Kidney (tissue), 14 donors: ENCODE measurements around the gene GUCY2F. TPM values are rescaled to one million over a fixed set of nuclear protein-coding genes. Genes with fewer than 3 reads are reported as not detected.

Experiments used
- DNase-seq, 5 donors: peaks; one replicate each; pipeline ENCODE4 v3.0.0-alpha.2; 2013 to 2020
- FAIRE-seq: peaks from 2 replicates; lab custom pipeline; 2012; peaks lifted over from hg19 to GRCh38; lab: Jason Lieb, UNC
- H3K27ac ChIP-seq, 2 donors: one replicate each; pipeline ENCODE4 v1.7.0; 2013; ENCODE audit warnings: low read depth in 2 of 2, low read length in 2 of 2, inconsistent platforms in 1 of 2
- H3K27me3 ChIP-seq: one replicate; pipeline ENCODE4 v1.7.1; 2013; ENCODE audit warnings: low read length, inconsistent platforms; ENCODE audit not compliant: control insufficient read depth, insufficient read depth
- H3K36me3 ChIP-seq, 3 donors: one replicate each; pipeline versions ENCODE4 v1.7.0 to v1.7.1; 2013; ENCODE audit warnings: low read length in 3 of 3, control low read depth in 1 of 3, inconsistent platforms in 1 of 3; ENCODE audit not compliant: insufficient read depth in 3 of 3, control insufficient read depth in 2 of 3
- H3K4me1 ChIP-seq, 3 donors: one replicate each; pipeline versions ENCODE4 v1.7.0 to v1.7.1; 2013; ENCODE audit warnings: low read length in 3 of 3, inconsistent platforms in 1 of 3, low read depth in 1 of 3; ENCODE audit not compliant: control insufficient read depth in 2 of 3, insufficient read depth in 2 of 3
- H3K4me3 ChIP-seq, 3 donors: one replicate each; pipeline versions ENCODE4 v1.7.0 to v1.8.1; 2013; ENCODE audit warnings: low read length in 3 of 3, control low read depth in 1 of 3, inconsistent platforms in 1 of 3
- H3K9ac ChIP-seq, 3 donors: one replicate each; pipeline versions ENCODE4 v1.7.0 to v1.7.1; 2013; ENCODE audit warnings: low read length in 3 of 3, control low read depth in 1 of 3, inconsistent platforms in 1 of 3
- H3K9me3 ChIP-seq, 3 donors: one replicate each; pipeline versions ENCODE4 v1.7.0 to v1.7.1; 2013; ENCODE audit warnings: low read length in 3 of 3, control low read depth in 1 of 3, inconsistent platforms in 1 of 3; ENCODE audit not compliant: control insufficient read depth in 2 of 3, insufficient read depth in 1 of 3
- CTCF ChIP-seq: IDR thresholded peaks from 3 replicates; pipeline ENCODE4 v1.5.1; 2012; ENCODE audit warnings: mild to moderate bottlenecking, moderate library complexity, borderline replicate concordance; ENCODE audit not compliant: insufficient read depth; ENCODE audit errors: extremely low read depth
- intact Hi-C: fragments of 100-400 bp; cut with DNase I; formaldehyde crosslinking; loops from one replicate; pipeline ENCODE4 v1.11.1; 2022
- polyA plus RNA-seq: library from polyadenylated mRNA; stranded (reverse); fragments of 350-450 nt; fragmentation: Illumina TruSeq; extraction: RNeasy Lipid Tissue Mini Kit (QIAGEN cat#74804); gene quantifications from one replicate; pipeline ENCODE4 v1.2.3, GENCODE V29; 2014; ENCODE audit warnings: low read depth, low replicate concordance; ENCODE audit not compliant: insufficient read depth
- total RNA-seq: library from RNA; stranded (reverse); fragmentation: NEBNext Ultra II Directional; extraction: Animal tissue kit (Norgen Biotek cat#: 25700); gene quantifications from one replicate; pipeline ENCODE4 v1.2.1, GENCODE V29; 2021
- donor health status: control.
- donor health status: control.
- donor health status: control.
- donor health status: control.
- donor health status: control.
- donor health status: DM: yes; HTN: yes; CAD: no.
- donor health status: Normal renal cell carcinoma (clear cell type).

GUCY2F gene
- total and polyA plus RNA-seq, 2 donors from 2014 or later: not detected

DNA sequence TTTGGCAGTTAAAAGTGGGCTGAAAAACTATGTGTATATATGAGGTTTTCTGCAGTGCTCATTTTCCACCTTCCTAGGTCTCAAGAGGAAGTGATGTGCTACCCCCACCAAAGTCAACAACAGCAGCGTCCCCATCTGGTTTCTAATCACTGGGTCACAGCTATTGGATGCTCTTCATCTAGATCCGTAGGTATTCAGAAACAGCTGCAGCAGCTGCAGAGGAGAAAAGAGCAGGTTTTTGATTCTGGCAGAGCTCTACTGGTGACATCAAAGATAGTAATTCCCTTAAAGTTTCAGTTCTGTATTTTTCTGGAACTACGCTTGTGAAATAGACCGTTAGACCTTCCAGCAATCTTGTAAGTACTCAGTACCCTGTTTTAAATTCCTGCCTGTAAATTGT lies 5.8 kb upstream of the GUCY2F start:
- FAIRE-seq (no peak), DNase-seq (no peak)
- intact Hi-C loops: loop anchor here (10.0 kb wide), 1 partner anchor 397 kb away; no protein-coding TSS in a partner anchor
- no peak overlapping the region for H3K4me3 ChIP-seq
- no peaks in the 10 kb centered on the region for H3K4me1 ChIP-seq
- no peak overlapping the region for H3K9ac ChIP-seq
- H3K27ac ChIP-seq: no peak overlapping the region
- H3K27me3 ChIP-seq: no peaks in the 10 kb centered on the region
- no peaks in the 10 kb centered on the region for H3K9me3 ChIP-seq
- no peaks in the 10 kb centered on the region for H3K36me3 ChIP-seq
- no peak for TF ChIP-seq CTCF

- no peaks in the 10 kb centered on the region for H3K36me3 ChIP-seq
- no peak overlapping the region for H3K9ac ChIP-seq
- no peaks in the 10 kb centered on the region for H3K4me1 ChIP-seq
- no peaks in the 10 kb centered on the region for H3K27me3 ChIP-seq
- H3K27ac ChIP-seq: no peak overlapping the region
- DNase-seq (peak in 4 of 5 donors; percentile 54 to 78 (median 72)), FAIRE-seq (peak; percentile 99)
- H3K4me3 ChIP-seq: no peak overlapping the region
- TF ChIP-seq CTCF: peak; percentile 94
- H3K9me3 ChIP-seq: no peaks in the 10 kb centered on the region
- intact Hi-C loops: loop anchor here (10.0 kb wide), 1 partner anchor 399 kb away; no protein-coding TSS in a partner anchor
Measured at GRCh38 chrX:109485470-109486340, 3.8 kb upstream of the GUCY2F start.

DNA sequence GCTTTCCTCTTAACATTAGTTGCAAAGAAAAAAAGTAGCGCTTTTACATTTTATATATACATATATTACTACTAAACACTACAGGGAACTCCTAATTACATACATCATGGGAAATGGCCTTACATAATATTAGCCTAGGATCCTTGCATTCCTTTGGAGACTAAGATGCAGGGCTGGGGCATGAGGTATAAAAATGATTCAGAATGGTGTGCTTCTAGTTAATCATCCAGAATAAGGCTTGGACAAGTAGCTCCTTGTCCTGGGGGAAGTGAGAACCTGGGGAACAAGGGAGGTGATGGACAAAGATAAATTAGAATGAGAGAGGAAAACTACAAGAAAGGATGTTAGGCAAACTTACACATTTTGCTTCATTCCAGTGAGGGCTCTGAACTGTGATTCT lies 3.0 kb upstream of the GUCY2F start:
- no peak overlapping the region for H3K9ac ChIP-seq
- TF ChIP-seq CTCF: no peak
- intact Hi-C loops: loop anchor here (10.0 kb wide), 1 partner anchor 400 kb away; no protein-coding TSS in a partner anchor
- H3K9me3 ChIP-seq: no peaks in the 10 kb centered on the region
- H3K36me3 ChIP-seq: no peaks in the 10 kb centered on the region
- H3K27me3 ChIP-seq: no peaks in the 10 kb centered on the region
- H3K27ac ChIP-seq: no peak overlapping the region
- H3K4me3 ChIP-seq: no peak overlapping the region
- no peak for DNase-seq
- H3K4me1 ChIP-seq: no peaks in the 10 kb centered on the region
- no peak for FAIRE-seq
